GM19397 (cell line): ENCODE results near the gene CLEC18C.
"Not testable (repeated sequence)": the region's sequence is repeated elsewhere in the genome, so short reads cannot be mapped to it uniquely, and the experiment has no call there.

Experiments
- ATAC-seq: cut with Tn5 transposase; IDR thresholded peaks from one replicate; pipeline ENCODE4 v1.9.1; 2021; ENCODE audit warnings: mild to moderate bottlenecking, moderate library complexity; ENCODE audit not compliant: unreplicated experiment

Gene CLEC18C

DNA sequence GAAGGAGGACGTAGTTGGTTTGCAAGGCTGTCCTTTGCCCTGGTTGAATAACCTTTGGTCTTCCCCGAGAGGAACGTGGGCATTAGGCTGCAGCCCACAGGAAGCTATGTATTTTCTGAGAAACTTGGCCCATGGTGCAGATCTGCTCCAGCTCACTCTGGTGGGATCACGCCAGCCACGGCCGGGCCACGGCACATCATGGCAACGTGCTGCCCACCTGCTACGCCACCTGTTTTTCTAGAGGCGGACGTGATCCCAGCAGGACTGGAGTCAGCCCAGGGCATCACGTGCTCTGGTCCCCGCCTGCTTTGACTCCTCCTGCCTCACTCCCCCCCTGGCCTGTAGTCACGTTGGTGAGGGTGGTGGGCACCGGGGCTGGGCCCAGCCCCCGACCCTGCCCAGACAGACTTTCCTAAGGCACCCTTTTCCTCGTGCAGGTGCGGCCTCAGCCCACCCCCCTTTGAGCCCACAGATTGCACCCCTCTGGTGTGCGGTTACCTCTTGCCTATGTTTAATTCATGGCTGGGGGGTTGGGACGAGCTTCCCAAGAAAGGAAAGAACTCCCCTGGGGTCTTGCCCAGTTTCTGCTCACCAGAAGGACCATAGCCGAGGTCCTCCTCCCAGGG, at the start of gene CLEC18C:
TSS of gene CLEC18C (plus strand) at position 576 of the 626 bp plus-strand sequence. CDS start 492 bp downstream, outside the sequence.
- ATAC-seq, result not testable (repeated sequence)

DNA sequence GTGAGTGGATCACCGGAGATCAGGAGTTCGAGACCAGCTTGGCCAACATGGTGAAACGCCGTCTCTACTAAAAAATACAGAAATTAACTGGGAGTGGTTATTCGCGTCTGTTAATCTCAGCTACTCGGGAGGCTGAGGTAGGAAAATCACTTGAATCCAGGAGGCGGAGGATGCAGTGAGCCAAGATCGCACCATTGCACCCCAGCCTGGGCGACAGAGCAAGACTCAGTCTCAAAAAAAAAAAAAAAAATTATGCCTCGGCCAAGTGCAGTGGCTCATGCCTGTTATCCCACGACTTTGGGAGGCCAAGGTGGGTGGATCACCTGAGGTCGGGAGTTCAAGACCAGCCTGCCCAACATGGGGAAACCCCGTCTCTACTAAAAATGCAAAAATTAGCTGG, 49.8 kb upstream of the CLEC18C start:
- not testable (repeated sequence) for ATAC-seq

DNA sequence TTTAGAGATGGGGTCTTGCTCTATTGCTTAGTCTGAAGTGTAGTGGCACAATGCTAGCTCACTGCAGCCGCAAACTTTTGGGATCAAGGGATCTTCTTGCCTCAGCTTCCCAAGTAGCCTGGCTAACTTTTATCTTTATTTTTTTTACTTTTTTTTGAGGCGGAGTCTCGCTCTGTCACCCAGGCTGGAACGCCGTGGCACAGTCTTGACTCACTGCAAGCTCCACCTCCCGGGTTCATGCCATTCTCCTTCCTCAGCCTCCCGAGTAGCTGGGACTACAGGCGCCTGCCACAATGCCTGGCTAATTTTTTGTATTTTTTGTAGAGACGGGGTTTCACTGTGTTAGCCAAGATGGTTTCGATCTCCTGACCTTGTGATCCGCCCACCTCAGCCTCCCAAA, 47.4 kb upstream of the CLEC18C start:
- not testable (repeated sequence) for ATAC-seq

DNA sequence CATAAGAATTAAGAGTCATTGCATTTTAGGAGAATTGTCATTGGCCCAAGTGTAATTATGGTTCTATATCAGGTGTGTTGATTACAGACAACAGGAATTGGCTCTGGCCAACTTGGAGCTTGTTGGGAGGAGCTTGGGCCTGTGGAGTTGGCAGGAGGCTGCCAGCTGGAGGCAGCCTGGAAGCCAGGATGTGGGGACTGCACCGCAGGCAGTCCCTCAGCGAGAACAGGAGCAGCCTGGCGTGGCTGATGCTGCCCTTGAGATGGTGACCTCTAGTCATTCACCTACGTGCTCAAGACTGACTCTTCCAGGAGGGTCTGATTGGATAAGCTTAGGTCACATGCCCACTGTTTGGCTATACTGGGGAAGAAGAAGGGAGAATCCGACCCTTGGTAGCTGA, 45.9 kb upstream of the CLEC18C start:
- not testable (repeated sequence) for ATAC-seq

DNA sequence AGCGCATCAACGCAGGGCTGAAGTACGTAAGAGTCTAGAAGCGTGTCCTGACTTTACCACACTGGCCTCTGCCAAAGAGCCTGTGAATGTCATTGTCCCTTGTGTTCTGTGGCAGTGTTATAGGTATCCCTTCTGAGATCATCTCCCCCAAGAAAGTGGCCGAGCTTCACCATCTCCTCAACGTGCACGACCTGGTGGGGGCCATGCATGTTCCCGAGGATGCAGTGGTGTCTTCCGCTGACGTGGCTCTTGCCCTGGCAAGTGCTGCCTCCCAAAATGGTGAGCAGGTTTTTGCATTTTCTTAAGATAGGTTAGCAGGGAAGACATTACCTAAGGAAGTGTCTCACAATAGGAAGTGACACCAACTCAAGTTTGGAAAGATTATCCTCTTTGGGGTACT, 44.7 kb upstream of the CLEC18C start:
- ATAC-seq, result not testable (repeated sequence)

DNA sequence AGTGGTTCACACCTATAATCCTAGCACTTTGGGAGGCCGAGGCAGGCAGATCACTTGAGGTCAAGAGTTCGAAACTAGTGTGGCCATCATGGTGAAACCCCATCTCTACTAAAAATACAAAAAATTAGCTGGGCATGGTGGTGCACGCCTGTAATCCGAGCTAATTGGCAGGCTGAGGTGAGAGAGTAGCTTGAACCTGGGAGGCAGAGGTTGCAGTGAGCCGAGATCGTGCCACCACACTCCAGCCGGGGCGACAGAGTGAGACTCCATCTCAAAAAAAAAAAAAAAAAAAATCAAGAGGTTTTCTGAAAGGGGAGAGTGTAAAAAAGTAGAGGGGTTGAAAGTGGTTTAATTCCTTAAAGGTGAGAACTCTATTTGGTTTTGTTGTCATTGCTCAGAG, 37.8 kb upstream of the CLEC18C start:
- ATAC-seq, result not testable (repeated sequence)

DNA sequence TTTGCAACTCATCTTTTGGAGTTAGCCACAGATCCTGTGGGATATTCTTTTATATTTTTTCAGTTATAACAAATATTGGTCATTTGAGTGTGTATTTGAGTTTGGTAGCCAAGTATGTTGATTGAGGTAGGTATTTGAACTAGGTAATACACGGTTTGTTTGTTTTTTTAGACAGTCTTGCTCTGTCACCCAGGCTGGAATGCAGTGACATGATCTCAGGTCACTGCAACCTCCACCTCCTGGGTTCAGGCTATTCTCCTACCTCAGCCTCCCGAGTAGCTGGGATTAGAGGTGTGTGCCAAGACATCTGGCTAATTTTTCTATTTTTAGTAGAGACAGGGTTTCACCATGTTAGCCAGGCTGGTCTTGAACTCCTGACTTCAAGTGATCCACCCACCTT, 37.0 kb upstream of the CLEC18C start:
- ATAC-seq, result not testable (repeated sequence)

DNA sequence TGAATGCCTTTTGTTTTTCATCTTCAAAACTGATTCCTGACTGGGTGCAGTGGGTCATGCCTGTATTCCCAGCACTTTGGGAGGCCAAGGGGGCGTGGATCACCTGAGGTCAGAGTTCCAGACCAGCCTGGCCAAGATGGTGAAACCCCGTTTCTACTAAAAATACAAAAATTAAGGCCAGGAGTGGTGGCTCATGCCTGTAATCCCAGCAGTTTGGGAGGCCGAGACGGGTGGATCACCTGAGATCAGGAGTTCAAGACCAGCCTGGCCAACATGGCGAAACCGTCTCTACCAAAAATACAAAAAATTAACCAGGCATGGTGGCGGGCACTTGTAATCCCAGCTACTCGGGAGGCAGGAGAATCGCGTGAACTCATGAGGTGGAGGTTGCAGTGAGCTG, 30.8 kb upstream of the CLEC18C start:
- not testable (repeated sequence) for ATAC-seq

DNA sequence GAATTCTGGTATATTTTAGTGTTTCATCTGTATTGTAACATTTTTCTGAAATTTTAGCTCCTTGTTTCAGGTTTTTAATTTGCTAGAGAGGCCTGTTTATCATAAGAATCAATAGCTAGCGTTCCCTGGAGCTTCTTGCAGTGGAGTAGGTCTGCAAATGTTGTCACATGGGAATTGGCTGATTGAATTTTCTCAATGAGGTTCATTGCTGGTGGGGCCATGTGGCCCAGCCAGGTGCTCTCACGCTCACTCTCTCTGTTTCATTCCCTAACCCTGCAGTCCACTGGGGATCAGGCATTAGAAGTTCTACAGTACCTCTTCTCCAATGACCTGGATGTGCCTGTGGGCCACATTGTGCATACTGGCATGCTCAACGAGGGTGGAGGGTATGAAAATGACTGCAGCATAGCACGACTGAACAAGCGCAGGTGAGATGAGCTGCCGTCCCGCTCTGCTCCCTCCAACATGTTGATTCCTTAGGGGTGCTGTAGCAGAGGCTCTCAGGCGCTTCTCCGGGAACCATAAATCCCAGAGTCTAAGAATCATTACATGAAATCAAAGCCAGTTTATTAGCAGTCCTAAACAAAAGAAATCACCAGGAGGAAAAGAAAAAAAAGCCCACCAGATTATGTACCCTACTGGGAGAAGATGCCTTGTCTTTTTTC, 30.2 kb upstream of the CLEC18C start:
- not testable (repeated sequence) for ATAC-seq

DNA sequence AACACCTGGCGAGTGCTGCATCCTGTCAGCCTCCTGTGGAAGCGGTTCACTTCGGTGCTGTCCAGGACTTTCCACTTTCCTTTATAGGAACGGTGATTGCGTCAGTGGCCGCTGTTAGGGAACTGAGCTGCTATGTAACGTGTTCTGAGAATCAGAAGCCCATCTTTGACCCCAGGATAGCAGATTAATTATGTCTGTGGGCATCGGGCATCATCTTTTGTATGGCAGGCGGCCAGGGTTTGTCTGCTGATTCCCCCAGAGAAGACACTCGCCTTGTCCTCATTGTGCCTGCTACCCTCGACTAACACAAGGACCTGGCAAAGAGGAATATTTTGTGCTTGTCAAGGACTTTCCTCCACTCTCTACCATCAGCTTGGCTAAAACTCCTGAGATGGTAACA, 25.7 kb upstream of the CLEC18C start:
- ATAC-seq, result not testable (repeated sequence)

DNA sequence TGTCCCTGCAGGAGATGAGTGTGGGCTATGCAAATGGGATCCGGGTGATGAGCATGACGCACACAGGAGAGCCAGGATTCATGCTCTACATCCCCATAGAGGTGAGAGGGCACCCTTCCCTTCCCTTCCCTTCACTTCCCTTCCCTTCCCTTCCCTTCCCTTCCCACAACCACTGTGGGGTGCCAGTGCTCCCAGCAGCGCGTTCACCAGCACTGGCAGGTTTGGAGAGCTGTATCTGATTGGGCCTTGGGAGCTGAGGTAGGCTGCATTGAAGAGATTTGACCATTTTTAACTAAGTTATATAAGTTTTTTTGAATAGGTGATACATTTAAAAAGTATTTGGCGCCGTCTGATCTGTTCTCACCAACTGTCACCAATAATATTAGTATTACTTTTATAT, 25.1 kb upstream of the CLEC18C start:
- ATAC-seq, result not testable (repeated sequence)

DNA sequence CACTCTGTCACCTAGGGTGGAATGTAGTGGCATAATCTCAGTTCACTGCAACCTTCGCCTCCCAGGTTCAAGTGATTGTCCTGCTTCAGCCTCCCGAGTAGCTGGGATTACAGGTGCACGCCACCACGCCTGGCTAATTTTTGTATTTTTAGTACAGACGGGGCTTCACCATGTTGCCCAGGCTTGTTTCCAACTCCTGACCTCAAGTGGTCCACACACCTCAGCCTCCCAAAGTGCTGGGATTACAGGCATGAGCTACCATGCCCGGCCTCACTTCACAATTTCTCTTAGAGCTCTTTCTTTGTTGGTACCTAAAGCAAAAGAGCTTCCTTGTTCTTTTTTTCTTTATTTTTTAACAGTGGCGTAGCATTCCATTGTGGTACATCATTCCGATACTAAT, 24.3 kb upstream of the CLEC18C start:
- not testable (repeated sequence) for ATAC-seq

DNA sequence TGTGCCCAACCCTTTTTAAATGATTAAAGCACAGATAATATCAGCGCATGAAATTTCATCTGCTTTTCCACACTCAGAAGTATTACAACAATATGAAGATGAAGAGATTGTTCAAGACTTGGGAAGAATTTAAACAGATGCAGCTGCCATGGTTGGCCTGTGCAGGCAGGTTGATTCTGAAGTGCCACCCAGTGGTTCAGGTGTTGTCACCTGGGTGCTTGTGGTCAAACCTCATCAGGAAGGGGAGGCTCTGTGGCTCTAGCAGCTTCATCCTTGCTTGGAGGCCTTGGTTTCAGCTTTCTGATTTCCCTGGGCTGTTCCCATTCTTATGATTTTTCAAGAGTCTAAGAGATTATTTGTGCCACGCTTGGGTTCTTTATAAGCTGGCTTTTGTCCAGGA, 22.2 kb upstream of the CLEC18C start:
- ATAC-seq, result no peak

DNA sequence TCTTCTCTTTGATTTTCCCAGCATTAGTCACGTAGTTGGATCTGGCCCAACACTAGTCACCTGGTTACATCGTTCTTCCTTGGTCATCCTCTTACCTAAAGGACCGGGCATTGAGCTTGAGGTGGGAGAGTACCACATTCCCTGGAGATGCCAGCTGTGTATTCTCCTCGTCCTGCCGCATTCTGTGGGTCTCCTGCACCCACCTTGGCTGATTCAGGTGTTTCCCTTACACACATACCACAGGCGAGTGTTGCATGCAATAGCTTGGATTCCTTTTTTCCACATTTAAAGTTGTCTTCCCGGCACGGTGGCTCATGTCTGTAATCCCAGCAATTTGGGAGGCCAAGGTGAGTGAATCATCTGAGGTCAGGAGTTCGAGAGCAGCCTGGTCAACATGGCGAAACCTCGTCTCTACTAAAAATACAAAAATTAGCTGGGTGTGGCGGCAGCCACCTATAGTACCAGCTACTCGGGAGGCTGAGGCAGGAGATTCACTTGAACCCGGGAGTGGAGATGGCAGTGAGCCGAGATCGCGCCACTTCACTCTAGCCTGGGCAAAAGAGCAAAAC, 21.6 kb upstream of the CLEC18C start:
- ATAC-seq, result no peak

DNA sequence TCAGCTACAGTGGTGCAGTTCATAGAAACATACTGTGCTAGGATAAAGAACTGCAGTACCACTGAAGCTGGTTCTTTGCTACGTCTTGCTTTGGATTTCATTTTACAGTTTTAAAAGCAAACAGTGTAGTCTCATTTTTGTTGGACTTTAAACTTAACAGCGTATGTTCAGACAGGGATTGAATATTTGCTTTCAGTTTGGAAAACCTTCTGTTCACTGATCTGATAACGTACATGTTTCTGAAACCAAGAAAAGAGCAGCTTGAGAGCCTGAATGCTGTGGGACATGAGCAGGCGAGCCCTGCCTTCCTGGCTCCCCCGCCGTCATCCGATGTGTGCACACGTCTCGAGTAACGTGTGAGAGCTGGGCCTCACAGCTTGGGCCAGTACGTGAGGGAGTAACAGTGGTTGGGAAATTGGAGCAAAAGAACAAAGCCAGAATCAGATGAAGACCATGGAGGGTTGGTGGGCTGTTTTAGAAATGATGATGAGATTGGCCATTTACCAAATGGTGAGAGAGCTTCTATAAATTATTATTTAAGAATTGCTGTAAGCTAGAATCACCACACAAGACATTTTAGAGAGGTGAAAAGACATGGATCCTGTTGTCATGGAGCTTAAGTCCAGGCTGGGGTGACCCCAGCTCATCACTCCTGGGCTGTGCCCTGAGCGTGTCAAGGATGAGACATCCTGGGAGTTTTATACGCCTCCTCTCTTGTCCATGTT, 20.8 kb upstream of the CLEC18C start:
- no peak for ATAC-seq

DNA sequence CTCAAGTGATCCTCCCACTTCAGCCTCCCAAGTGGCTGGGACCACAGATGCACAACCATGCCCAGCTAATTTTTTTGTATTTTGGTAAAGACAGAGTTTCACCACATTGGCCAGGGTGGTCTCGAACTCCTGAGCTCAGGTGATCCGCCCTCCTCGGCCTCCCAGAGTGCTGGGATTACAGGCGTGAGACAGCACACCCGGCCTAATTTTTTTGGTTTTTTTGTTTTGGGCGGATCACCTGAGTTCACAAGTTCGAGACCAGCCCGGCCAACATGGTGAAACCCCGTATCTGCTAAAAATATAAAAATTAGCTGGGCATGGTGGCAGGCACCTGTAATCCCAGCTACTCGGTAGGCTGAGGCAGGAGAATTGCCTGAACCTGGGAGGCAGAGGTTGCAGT, 18.9 kb upstream of the CLEC18C start:
- ATAC-seq, result not testable (repeated sequence)

DNA sequence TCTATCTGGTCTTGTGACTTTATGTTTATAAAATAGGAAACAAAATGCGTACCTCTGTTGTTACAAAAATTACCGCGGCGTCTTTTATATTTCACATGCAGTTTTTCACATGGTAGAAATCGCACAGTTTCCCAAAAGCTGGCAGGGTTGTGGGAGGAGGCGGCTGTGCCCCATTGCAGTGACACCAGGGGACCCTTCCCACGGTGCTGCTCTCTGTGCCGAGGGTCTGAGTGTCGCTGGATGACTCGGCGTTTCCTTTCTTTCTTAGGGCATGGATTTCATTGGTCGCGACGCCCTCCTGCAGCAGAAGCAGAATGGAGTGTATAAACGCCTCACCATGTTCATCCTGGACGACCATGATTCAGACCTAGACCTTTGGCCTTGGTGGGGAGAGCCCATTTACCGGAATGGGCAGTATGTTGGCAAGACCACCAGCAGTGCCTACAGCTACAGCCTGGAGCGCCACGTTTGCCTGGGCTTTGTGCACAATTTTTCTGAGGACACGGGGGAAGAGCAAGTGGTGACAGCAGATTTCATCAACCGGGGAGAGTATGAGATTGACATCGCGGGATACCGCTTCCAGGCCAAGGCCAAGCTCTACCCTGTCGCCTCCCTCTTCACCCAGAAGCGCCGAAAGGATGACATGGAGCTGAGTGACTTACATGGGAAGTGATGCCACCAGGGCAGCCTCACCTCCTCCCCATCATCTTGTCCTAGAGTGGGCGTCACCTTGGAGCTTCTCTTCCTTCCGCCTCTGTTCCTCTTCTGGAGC, 17.2 kb upstream of the CLEC18C start:
- ATAC-seq, result no peak

DNA sequence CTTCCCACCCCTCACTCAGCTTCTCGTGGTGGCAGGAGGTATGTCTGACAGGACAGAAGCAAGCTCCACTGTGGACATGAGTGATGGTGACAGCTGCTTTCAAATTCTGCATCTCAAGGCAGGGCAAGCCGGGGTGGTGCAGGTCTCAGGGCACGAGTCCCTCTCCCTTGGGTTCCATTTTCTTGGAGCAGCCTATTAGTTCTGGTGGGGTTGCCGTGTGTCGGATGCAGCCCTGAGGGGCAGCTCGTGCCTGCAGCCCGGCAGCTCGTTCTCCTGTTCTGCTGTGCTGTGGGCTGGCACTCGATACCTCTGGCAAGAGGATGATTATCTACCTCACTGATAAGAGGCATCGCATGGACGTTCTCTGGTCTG, 16.5 kb upstream of the CLEC18C start:
- ATAC-seq, result no peak

DNA sequence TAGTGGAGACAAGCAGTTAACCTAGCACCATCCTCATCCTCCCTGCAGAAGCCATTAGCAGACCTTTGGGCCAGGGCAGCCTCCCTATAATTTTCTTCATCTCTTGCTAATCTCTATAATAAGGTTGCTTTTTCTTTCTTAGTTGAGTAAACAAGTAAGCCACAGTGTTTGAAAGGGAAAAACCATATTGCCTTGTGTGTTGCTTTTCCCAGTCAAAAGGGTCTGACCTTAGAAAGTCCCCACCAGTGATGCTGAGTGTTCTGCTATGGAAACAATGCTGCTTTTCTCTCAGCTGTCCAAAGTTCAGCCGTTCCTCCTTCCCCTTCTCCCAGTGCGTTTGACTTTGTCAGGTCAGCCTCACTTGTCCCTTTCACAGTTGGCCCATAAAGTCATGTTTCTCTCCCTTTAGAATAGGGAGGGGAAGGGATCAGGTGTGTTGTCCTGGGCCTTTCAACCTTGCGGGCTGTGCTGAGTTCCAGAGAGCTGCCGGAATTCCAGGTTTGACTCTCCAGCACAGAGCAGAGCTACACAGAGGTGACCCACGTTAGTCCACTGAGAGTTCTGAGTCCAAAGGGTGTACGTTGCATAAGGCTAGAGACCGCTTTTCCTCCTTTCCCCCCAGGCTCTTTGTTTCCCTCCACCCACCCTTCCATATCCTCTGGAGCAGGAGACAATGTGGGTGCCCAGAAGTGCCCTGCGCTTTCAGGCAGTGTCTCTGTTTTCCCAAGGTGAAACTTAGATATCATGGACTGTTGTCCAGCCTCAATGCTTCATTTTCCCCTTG, 15.9 kb upstream of the CLEC18C start:
- ATAC-seq, result no peak

DNA sequence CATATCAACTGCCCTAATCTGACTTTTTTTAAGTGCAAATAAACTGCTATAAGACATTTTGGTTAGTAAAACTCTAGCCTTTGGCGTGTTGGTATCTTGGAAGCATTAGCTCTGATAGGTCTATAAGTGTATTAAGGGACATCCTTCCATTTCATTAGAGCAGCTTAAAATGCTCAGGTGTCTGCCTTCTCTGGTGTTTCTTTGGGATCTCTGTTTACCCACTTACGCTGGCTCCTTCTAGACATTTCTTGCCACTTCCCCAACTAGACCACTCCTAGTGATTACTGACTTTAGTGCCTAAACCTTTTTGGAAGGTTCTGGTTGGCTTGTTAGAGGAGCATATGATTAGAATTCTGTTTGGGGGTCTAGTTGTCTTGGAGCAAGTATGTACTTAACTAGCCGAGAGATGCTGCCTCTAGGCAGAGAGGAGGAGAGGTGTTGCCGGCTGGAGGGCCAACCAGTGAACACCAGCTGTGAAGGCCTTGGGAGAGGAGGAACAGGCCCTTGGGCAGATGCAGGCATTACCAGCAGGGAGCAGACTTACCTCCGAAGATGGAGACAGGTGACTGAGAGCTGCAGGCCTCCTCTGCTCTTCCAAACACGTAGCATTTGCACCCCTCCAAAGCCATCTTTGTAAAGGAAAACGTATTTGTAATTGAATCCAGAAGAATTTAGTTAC, 15.2 kb upstream of the CLEC18C start:
- no peak for ATAC-seq
